GM12872 (cell line): ENCODE measurements around the gene ANKRD33B.

ENCODE experiments used
- TF ChIP-seq, protein P1 (sequence below): IDR thresholded peaks from 3 replicates; pipeline ENCODE4 v1.5.1; 2011; ENCODE audit warnings: low read depth, mild to moderate bottlenecking, low read length, moderate library complexity; ENCODE audit not compliant: insufficient read depth

Gene ANKRD33B

DNA sequence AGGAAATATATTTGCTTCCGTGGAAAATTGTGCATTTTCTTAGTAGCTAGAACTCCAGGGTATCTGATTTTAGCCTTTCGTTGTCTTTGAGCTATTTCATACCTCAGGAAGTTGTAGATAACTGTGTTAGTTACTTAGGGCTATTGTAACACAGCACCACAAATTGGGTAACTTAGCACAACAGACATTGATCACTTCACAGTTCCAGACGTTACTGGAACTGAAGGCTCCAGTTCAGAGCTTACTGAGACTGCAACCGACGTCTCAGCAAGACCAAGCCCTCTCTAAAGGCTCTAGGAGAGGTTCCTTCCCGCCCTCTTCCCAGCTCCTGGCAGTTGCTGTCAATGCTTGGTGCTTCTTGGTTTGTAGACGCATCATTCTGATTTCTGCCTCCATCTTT, 17.7 kb upstream of the ANKRD33B start:
- TF ChIP-seq, protein P1, sequence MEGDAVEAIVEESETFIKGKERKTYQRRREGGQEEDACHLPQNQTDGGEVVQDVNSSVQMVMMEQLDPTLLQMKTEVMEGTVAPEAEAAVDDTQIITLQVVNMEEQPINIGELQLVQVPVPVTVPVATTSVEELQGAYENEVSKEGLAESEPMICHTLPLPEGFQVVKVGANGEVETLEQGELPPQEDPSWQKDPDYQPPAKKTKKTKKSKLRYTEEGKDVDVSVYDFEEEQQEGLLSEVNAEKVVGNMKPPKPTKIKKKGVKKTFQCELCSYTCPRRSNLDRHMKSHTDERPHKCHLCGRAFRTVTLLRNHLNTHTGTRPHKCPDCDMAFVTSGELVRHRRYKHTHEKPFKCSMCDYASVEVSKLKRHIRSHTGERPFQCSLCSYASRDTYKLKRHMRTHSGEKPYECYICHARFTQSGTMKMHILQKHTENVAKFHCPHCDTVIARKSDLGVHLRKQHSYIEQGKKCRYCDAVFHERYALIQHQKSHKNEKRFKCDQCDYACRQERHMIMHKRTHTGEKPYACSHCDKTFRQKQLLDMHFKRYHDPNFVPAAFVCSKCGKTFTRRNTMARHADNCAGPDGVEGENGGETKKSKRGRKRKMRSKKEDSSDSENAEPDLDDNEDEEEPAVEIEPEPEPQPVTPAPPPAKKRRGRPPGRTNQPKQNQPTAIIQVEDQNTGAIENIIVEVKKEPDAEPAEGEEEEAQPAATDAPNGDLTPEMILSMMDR: no peak

DNA sequence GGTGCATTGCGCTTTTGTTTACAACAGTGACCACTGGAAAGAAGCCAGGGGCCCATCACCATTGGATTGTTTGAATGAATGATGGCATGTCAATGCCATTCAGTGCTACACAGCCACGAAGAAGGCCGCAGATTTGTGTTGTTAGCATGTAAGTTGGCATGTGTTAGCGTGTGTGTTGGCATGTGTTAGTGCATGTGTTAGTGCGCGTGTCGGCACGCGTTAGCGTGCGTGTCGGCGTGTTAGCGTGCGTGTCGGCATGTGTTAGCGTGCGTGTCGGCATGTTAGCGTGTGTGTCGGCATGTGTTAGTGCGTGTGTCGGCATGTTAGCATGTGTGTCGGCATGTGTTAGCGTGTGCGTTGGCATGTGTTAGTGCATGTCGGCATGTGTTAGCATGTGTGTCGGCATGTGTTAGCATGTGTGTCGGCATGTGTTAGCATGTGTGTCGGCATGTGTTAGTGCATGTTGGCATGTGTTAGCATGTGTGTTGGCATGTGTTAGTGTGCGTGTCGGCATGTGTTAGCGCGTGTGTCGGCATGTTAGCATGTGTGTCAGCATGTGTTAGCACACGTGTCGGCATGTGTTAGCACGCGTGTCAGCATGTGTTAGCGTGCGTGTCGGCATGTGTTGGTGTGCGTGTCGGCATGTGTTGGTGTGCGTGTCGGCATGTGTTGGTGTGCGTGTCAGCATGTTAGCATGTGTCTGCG, 15.3 kb upstream of the ANKRD33B start:
- TF ChIP-seq, protein P1: no peak

DNA sequence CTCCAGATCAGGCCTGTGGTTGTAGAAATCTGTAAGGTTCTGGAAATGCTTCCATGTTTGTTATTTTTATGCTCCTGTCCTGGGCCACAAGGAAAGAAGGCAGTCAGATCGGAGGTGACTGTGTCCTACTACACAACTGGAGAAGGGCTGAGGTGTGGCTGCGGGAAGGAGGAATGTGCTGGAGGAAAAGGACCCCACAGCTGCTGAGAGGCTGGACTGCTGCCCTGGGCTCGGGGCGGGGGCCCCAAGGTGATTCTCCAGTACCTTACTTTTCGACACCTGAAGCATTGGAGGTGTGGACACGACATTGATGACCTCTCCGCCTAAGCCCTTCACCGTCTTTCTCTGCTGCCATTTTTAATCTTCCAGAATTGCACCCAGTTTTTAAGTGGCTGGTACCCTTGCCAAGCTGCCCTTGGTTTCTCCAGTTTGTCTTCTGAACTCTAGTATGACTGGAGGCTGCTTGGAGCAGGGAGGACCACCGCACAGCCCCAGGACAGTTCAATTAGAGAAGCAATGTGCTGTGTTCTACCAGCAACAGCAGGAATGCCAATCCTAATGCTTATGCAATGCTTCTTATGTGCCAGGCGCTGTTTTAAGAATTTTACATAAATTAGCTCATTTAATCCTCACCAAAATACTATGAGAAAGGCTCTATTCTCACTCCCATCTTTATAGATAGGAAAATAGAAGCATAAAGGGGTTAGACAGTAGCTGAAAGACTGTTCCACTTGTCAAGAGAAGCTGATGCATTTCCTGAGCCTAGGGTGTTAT, 13.5 kb upstream of the ANKRD33B start:
- TF ChIP-seq, protein P1: no peak

DNA sequence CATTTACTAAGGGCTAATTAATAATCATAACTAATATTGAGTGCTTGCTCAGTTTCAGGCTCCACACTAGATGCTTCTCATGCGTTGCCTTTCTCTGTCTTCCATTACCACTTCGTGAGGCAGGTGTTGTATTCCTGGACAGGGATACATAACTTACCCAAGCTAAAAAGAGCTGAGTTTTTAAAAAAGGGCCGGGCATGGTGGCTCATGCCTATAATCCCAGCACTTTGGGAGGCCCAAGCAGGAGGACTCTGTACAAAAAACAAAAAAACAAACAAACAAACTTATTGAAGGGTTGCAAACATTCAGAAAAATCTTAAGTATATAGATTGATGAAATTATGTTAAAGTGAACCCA, 12.1 kb upstream of the ANKRD33B start:
- TF ChIP-seq, protein P1: no peak

DNA sequence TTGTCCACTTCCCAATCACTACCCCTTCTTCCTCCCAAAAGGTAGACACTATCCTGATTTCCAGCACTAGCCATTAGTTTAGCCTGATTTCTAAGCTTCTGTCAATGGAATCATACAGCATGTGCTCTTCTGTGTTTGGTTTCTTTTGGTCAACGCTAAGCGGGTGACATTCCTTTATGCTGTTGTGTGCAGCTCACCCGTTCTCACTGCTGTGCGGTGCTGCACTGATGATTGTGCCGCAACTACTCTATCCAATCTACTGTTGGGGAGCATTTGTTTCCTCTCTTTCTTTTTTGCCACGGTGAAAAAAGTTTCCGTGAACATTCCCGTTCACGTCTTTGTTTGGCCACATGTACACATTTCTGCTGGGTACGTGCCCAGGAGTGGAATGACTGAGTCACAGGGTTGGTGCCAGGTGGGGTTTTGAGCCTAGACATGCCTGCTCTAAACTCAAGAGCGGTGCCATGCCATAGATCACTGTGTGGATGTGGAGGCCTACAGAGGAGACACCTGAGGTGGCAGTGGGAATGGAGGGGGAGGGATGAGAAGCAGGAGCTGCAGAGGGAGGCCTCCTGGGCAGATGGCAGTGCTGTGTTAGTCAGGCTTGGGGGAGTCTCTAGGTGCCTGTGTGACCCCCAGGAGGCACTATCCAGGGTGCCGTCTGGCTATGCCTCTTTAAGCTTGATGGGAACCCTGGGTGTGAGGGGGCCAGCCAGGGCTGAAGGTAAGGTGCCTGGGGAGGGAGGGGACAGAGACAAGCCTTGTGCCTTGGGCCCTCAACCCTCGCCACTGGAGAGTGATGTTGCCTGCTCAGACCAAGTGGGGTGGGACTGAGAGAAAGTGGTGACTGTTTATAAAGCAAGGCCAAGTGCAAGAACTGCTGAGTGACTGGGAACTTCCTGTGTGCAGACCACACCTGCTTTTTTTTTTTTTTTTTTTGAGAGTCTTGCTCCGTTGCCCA, 11.4 kb upstream of the ANKRD33B start:
- TF ChIP-seq, protein P1: no peak

DNA sequence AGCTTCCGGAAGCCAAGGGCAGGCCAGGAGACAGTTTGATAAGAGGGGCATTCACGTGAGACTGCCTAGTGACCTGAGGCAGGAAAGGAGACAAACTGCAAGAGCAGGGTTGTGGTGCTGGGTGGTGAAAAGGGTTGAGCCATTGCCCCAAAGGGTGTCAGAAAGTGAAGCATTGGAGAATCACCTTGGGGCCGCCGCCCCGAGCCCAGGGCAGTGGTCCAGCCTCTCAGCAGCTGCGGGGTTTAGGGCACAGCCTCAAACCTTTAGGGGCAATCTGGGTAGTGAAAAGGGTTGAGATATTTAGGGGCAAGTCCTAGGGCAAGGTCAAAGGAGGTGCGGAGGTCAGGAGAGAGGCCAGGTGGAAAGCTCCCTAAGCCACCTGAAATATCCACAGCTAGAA, 10.4 kb upstream of the ANKRD33B start:
- TF ChIP-seq, protein P1: no peak

DNA sequence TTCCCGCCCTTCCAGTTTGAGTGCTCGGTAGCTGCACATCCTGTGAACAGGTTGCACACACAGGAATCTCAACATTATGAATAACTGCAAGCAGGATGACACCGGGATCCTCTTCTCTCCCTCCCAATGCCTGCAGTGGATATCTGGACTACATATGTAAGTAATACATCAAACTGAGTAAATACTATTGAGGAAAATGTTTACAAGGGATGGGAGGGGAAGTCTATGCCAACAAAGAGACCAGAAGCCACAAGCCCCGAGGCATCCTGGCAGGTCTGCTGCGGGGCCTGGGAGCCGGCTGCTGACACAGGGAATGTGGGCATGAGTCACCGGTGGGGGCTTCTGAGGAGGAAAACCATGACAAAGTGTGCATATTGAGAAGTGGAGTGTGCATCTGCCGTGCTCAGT, 8.6 kb upstream of the ANKRD33B start:
- TF ChIP-seq, protein P1: no peak
